Ectodermal cell (in vitro differentiated cells): ENCODE results near the gene ATP13A3.

Source experiments
- H3K27ac ChIP-seq: 2 replicates; pipeline ENCODE4 v1.7.0; 2013; ENCODE audit warnings: mild to moderate bottlenecking, low read depth, low read length; ENCODE audit not compliant: insufficient read depth, poor library complexity, severe bottlenecking
- H3K27me3 ChIP-seq: 2 replicates; pipeline ENCODE4 v1.7.0; 2013; ENCODE audit warnings: mild to moderate bottlenecking, low read length; ENCODE audit not compliant: insufficient read depth, control insufficient read depth, poor library complexity, severe bottlenecking
- H3K36me3 ChIP-seq: one replicate; pipeline ENCODE4 v1.7.0; 2013; ENCODE audit warnings: low read length; ENCODE audit not compliant: control insufficient read depth, insufficient read depth
- H3K4me1 ChIP-seq: one replicate; pipeline ENCODE4 v1.7.0; 2013; ENCODE audit warnings: low read length; ENCODE audit not compliant: control insufficient read depth, insufficient read depth
- H3K4me3 ChIP-seq: 2 replicates; pipeline ENCODE4 v1.7.0; 2013; ENCODE audit warnings: low read depth, low read length, control low read depth; ENCODE audit not compliant: insufficient read depth
- H3K9me3 ChIP-seq: 2 replicates; pipeline ENCODE4 v1.7.0; 2013; ENCODE audit warnings: mild to moderate bottlenecking, low read length, moderate library complexity; ENCODE audit not compliant: control insufficient read depth
- WGBS, 2 experiments: methylation state at CpG; one replicate each; pipeline ENCODE4 v1.1.7; 2013; ENCODE audit warnings: missing lambda C conversion rate in 2 of 2; 5-methylcytosine and 5-hydroxymethylcytosine counted together

ATP13A3 gene

DNA sequence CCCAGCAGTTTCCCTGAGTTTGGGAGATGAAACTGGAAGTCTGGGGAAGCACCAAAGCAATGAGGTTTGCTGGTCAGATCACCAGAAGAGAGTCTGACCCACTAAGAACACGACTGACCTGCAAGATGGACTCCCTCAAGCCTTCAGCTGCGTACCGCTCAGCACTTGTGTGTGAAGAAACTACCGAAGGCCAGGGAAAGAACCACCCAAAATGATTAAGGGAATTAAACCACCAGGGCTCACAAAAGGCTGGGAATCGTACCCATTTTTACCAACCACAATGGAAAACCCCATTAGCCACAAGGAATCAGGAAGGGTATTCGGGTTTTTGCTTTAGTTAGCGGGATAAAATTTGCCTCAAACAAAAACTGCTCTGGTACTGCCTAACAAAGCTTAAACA, 21.6 kb downstream of the ATP13A3 start:
- no peaks in the 10 kb centered on the region for H3K4me1 ChIP-seq
- no peak overlapping the region for H3K27ac ChIP-seq
- H3K4me3 ChIP-seq: no peak overlapping the region
- no peaks in the 10 kb centered on the region for H3K9me3 ChIP-seq
- 90 to 91% methylated on average over 7 of the region's 7 CpGs for WGBS, 2 experiments
- no peaks in the 10 kb centered on the region for H3K36me3 ChIP-seq
- no peaks in the 10 kb centered on the region for H3K27me3 ChIP-seq

DNA sequence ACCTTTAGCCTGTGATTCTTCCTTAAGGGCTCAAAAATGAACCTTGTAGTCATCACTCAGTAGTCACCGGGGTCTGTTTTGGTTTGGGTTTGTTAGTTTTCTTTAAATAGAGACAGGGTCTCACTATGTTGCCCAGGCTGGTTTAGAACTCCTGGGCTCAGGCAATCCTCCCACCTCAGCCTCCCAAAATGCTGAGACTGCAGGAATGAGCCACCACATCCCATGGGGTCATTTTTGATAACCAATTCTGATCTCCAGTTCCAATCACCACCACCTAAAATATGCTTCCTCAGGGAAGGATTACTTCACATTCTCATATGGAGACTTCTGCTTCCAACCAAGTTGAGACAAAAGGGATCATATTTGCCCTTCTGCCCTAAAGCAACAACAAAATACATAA, 22.1 kb downstream of the ATP13A3 start:
- 88 to 96% methylated on average over 1 of the region's 1 CpG for WGBS, 2 experiments

DNA sequence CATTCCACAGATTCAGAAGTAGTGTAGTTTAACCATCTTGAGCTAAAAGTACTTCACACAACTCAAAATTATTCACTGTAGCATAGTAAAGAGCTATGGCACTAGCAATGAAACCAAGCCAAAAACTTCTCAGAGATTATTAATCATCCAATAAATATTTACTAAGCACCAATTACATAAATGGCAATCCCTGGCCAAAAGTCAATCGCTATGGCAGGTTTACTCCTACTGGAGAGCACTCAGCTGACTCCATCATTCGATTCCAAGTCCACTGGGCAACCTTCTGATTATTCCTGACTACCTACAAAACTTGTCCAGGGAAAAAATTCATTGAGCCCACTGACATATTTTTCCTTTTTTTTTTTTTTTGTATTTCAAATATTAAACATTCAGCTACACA, 23.9 kb downstream of the ATP13A3 start:
- Histone ChIP-seq H3K9me3 (no peaks in the 10 kb centered on the region), H3K27me3 (no peaks in the 10 kb centered on the region), H3K27ac (no peak overlapping the region), H3K4me3 (no peak overlapping the region), H3K36me3 (no peaks in the 10 kb centered on the region), H3K4me1 (no peaks in the 10 kb centered on the region)
- 95 to 96% methylated on average over 2 of the region's 2 CpGs for WGBS, 2 experiments

More for the DNA sequence above, 22.1 kb downstream of the ATP13A3 start:
- no peak overlapping the region for H3K27ac ChIP-seq
- H3K4me1 ChIP-seq: no peaks in the 10 kb centered on the region
- no peaks in the 10 kb centered on the region for H3K9me3 ChIP-seq
- H3K36me3 ChIP-seq: no peaks in the 10 kb centered on the region
- no peaks in the 10 kb centered on the region for H3K27me3 ChIP-seq
- H3K4me3 ChIP-seq: no peak overlapping the region

DNA sequence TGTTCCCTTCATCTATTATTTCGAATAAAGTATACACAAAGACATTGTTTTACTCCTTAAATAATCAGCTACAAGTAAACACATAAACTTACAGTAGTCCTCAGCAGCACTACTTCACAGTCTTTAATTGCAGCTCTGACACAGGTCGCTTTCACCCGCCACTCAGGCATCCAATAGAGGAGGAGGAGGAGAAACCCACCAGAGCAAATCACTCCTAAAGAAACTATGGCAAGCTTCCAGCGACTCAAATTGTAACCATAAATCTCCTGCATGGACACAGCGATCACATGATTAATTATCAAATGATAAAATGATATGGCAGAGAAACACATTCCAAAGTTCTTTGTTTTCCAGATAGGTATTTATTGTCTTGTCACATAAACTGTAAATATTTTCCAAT, 26.2 kb downstream of the ATP13A3 start:
- Histone ChIP-seq H3K4me1 (no peaks in the 10 kb centered on the region), H3K27ac (no peak overlapping the region), H3K4me3 (no peak overlapping the region), H3K36me3 (peaks cover 4% of the 10 kb centered on the region), H3K9me3 (no peaks in the 10 kb centered on the region), H3K27me3 (no peaks in the 10 kb centered on the region)
- WGBS, 2 experiments: 87 to 94% methylated on average over 4 to 5 of the region's 5 CpGs

DNA sequence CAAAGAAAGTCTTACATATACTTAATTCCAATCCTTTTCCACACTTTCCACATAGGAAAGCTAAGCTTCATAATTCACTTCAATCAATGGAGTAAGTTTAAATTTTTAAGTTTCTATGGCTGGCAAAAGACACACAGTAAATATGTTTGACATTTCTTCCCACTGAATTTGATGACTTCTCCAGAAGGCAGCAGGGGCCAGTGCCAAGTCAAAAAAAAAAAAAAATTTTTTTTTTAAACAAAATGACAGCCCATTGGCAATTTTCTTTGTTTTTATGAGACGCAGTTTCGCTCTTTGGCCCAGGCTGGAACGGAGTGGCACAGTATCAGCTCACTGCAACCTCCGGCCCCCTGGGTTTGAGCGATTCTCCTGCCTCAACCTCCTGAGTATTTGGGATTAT, 28.7 kb downstream of the ATP13A3 start:
- 94 to 96% methylated on average over 5 of the region's 5 CpGs for WGBS, 2 experiments
- Histone ChIP-seq H3K27me3 (no peaks in the 10 kb centered on the region), H3K4me3 (no peak overlapping the region), H3K36me3 (peaks cover 11% of the 10 kb centered on the region), H3K27ac (no peak overlapping the region), H3K4me1 (no peaks in the 10 kb centered on the region), H3K9me3 (no peaks in the 10 kb centered on the region)

DNA sequence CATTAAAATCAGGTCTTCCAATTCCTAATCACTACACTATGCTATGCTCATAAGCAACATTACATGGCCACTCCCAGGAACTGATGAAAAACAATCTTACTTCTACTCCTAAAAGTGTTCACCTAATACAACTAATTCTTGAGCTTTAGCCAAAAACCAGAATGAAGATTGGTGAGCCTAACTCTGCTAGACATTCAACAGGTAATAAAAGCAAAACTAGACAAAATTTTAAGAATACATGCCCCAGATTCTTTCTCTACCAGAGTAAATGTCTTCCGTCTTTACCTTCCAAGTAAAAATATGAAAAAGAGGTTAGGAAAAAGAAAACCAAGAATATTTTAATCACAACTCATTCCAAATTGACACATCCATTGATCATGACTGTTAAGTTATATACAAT, 31.3 kb downstream of the ATP13A3 start:
- H3K27ac ChIP-seq: no peak overlapping the region
- H3K27me3 ChIP-seq: no peaks in the 10 kb centered on the region
- no peaks in the 10 kb centered on the region for H3K4me1 ChIP-seq
- 100% methylated on average over 1 of the region's 1 CpG; no CpG with 5 or more reads in 1 of the 2 experiments for WGBS, 2 experiments
- no peak overlapping the region for H3K4me3 ChIP-seq
- H3K9me3 ChIP-seq: no peaks in the 10 kb centered on the region
- peaks cover 14% of the 10 kb centered on the region for H3K36me3 ChIP-seq

DNA sequence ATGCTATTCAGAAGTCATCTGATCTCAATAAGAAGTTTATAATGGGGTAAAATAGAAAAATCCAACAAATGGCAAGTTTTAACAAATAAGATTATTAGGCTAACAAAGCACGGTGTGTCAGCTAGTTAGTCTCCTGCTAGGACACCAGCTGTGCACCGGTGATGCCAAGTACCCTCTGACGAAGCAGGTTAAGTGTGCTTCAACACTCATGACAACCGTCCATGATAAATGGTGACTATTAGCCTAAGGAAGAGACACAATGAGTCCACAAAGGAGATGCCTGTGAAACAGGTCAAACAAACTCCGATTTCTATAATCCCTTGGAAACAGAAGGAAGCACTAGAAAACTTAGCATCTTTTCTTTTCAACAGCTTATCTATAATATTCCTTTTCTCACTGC, 36.5 kb downstream of the ATP13A3 start:
- 94 to 95% methylated on average over 5 of the region's 5 CpGs for WGBS, 2 experiments
- Histone ChIP-seq H3K4me1 (no peaks in the 10 kb centered on the region), H3K27ac (no peak overlapping the region), H3K27me3 (no peaks in the 10 kb centered on the region), H3K4me3 (no peak overlapping the region), H3K36me3 (peaks cover 38% of the 10 kb centered on the region), H3K9me3 (no peaks in the 10 kb centered on the region)

DNA sequence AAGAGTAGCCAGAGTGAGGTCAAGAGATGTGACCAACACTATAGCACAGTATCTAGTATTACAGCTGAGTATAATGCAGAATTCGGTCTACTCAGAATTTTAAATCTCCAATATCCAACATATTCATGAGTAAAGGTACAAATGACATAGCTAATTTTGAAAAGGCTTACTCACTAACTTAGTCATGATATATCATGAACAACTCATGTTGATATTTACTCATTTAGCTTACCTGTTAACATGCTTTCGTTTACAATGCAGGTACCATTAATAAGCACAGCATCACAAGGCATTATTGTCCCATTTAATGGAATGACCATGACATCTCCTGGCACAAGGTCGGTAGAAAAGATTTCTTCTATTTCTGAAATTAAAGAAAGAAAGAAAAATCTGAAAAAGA, 36.9 kb downstream of the ATP13A3 start:
- Histone ChIP-seq H3K36me3 (peaks cover 38% of the 10 kb centered on the region), H3K27me3 (no peaks in the 10 kb centered on the region), H3K4me3 (no peak overlapping the region), H3K9me3 (no peaks in the 10 kb centered on the region), H3K4me1 (no peaks in the 10 kb centered on the region), H3K27ac (no peak overlapping the region)
- 88 to 97% methylated on average over 2 of the region's 3 CpGs for WGBS, 2 experiments

DNA sequence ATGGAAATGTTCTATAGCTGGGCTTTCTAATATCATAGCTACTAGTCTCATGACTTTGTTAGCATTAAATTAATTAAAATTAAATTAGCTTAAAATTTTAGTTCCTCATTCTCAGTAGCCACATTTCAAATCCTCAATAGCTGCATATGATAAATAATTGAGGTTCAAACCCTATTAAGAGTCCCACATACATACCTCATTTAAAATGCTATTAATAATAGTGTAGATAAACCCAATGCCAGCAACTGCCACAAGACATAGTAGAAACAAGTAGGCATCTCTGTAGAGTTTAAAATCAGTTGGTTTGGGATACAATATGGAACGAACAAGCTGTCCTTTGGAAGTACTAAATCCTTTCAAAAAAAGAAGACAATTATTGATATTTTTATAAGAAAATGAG, 39.1 kb downstream of the ATP13A3 start:
- Histone ChIP-seq H3K27me3 (no peaks in the 10 kb centered on the region), H3K4me1 (no peaks in the 10 kb centered on the region), H3K4me3 (no peak overlapping the region), H3K36me3 (peaks cover 29% of the 10 kb centered on the region), H3K27ac (no peak overlapping the region), H3K9me3 (no peaks in the 10 kb centered on the region)
- no CpG with 5 or more reads among the region's 1 CpG for WGBS, 2 experiments

DNA sequence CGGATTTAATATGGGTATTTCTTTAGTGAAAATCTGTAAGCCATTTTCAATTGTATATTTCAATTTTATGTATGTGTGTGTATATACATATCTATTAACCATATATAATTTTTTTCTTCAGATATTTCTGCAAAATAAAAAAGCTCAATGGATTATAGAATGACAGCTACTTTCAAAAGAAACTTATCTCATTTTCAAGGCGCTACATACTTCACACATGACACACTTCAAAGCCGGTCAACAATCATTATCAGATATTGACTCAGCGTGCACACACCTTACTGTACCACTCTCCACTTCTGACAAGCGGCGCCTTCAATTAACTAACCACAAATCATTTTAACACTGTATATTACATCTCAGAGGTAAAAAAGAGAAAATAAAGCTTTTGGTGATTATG, 39.6 kb downstream of the ATP13A3 start:
- no peak overlapping the region for H3K4me3 ChIP-seq
- WGBS, 2 experiments: 97% methylated on average over 4 to 5 of the region's 6 CpGs
- H3K4me1 ChIP-seq: no peaks in the 10 kb centered on the region
- H3K36me3 ChIP-seq: peaks cover 28% of the 10 kb centered on the region
- H3K27me3 ChIP-seq: no peaks in the 10 kb centered on the region
- no peaks in the 10 kb centered on the region for H3K9me3 ChIP-seq
- no peak overlapping the region for H3K27ac ChIP-seq

DNA sequence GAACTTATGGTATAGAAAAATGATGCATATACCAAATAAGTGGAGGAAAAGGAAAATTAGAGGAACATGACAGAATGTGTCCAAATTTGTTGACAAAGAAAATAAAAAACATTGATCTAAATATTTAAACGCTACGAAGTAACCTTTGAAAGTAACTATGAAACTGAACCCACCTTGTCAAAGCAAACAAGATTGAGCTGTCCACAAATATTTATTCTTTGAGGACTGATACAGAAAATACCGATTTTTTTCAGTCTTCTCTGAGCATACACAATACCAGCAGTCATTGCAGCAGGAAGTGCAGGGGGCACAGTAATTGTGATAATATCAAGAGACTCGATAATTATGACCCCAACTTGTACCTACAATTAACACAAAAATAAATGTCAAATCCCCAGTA, 40.0 kb downstream of the ATP13A3 start:
- Histone ChIP-seq H3K4me3 (no peak overlapping the region), H3K9me3 (no peaks in the 10 kb centered on the region), H3K4me1 (no peaks in the 10 kb centered on the region), H3K36me3 (peaks cover 28% of the 10 kb centered on the region), H3K27me3 (no peaks in the 10 kb centered on the region), H3K27ac (no peak overlapping the region)
- 96 to 98% methylated on average over 4 of the region's 4 CpGs for WGBS, 2 experiments
